Measurements from ENCODE around the gene IGLON5. TPM values are rescaled to one million over a fixed set of nuclear protein-coding genes. Genes with fewer than 3 reads are reported as not detected.

The IGLON5 gene
- total RNA-seq, 1 experiment from 2014 or later, result 41.2 TPM

DNA sequence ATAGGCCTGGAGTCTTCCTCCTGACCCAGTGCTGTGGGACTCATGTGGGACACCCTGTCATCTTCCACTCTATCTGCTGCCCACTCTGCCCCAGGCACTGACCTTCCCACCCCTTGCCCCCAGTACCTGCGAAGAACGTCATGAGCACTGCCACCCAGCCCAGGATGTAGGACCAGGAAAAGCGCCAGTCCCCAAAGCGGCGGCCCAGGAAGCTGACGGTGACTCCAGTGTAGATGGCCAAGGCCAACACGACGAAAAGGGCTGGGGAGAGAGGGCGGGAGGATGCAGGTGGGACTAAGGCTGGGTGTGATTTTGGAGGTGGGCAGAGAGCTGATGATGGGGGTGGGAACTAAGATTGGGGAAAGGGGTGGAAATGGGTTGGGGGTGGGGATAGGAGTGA is 68.9 kb downstream of the IGLON5 start (continued):
- TF ChIP-seq, protein P1, sequence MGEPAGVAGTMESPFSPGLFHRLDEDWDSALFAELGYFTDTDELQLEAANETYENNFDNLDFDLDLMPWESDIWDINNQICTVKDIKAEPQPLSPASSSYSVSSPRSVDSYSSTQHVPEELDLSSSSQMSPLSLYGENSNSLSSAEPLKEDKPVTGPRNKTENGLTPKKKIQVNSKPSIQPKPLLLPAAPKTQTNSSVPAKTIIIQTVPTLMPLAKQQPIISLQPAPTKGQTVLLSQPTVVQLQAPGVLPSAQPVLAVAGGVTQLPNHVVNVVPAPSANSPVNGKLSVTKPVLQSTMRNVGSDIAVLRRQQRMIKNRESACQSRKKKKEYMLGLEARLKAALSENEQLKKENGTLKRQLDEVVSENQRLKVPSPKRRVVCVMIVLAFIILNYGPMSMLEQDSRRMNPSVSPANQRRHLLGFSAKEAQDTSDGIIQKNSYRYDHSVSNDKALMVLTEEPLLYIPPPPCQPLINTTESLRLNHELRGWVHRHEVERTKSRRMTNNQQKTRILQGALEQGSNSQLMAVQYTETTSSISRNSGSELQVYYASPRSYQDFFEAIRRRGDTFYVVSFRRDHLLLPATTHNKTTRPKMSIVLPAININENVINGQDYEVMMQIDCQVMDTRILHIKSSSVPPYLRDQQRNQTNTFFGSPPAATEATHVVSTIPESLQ (CRISPR knock-in tag; IDR thresholded peaks at IDR 0.05), result no peak
- TF ChIP-seq ZNF423 (CRISPR knock-in tag; IDR thresholded peaks at IDR 0.05) (no peak), ESRRA (CRISPR knock-in tag; IDR thresholded peaks at IDR 0.05; ENCODE audit: borderline replicate concordance) (no peak), SMAD4 (CRISPR knock-in tag; IDR thresholded peaks at IDR 0.05) (no peak), ZNF138 (CRISPR knock-in tag; conservative IDR thresholded peaks at IDR 0.05) (no peak), FOXJ3 (CRISPR knock-in tag; IDR thresholded peaks at IDR 0.05; ENCODE audit: borderline replicate concordance) (no peak), ZNF416 (CRISPR knock-in tag; IDR thresholded peaks at IDR 0.05) (no peak), HMGA2 (CRISPR knock-in tag; IDR thresholded peaks at IDR 0.05) (no peak), NR3C1 (CRISPR knock-in tag; conservative IDR thresholded peaks at IDR 0.05; ENCODE audit: low read depth) (no peak)
- TF ChIP-seq, protein P2, sequence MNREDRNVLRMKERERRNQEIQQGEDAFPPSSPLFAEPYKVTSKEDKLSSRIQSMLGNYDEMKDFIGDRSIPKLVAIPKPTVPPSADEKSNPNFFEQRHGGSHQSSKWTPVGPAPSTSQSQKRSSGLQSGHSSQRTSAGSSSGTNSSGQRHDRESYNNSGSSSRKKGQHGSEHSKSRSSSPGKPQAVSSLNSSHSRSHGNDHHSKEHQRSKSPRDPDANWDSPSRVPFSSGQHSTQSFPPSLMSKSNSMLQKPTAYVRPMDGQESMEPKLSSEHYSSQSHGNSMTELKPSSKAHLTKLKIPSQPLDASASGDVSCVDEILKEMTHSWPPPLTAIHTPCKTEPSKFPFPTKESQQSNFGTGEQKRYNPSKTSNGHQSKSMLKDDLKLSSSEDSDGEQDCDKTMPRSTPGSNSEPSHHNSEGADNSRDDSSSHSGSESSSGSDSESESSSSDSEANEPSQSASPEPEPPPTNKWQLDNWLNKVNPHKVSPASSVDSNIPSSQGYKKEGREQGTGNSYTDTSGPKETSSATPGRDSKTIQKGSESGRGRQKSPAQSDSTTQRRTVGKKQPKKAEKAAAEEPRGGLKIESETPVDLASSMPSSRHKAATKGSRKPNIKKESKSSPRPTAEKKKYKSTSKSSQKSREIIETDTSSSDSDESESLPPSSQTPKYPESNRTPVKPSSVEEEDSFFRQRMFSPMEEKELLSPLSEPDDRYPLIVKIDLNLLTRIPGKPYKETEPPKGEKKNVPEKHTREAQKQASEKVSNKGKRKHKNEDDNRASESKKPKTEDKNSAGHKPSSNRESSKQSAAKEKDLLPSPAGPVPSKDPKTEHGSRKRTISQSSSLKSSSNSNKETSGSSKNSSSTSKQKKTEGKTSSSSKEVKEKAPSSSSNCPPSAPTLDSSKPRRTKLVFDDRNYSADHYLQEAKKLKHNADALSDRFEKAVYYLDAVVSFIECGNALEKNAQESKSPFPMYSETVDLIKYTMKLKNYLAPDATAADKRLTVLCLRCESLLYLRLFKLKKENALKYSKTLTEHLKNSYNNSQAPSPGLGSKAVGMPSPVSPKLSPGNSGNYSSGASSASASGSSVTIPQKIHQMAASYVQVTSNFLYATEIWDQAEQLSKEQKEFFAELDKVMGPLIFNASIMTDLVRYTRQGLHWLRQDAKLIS (CRISPR knock-in tag; IDR thresholded peaks at IDR 0.05; ENCODE audit: borderline replicate concordance), result no peak
- TF ChIP-seq, protein P3, sequence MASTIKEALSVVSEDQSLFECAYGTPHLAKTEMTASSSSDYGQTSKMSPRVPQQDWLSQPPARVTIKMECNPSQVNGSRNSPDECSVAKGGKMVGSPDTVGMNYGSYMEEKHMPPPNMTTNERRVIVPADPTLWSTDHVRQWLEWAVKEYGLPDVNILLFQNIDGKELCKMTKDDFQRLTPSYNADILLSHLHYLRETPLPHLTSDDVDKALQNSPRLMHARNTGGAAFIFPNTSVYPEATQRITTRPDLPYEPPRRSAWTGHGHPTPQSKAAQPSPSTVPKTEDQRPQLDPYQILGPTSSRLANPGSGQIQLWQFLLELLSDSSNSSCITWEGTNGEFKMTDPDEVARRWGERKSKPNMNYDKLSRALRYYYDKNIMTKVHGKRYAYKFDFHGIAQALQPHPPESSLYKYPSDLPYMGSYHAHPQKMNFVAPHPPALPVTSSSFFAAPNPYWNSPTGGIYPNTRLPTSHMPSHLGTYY (CRISPR knock-in tag; IDR thresholded peaks at IDR 0.05), result no peak

Other genes starting within 250 kb of the IGLON5 start
- gene KLK13, start 246.6 kb upstream of the IGLON5 start, total RNA-seq (2021), result 3.1 to 5.0 TPM (median 4.5 TPM) in 3 replicates
- 1.1 to 1.6 TPM (median 1.4 TPM) in 3 replicates for gene KLK14, start 228.8 kb upstream of the IGLON5 start, total RNA-seq (2021)
- 8.6 to 10.3 TPM (median 8.9 TPM) in 3 replicates for gene CTU1, start 203.2 kb upstream of the IGLON5 start, total RNA-seq (2021)
- gene SIGLEC9, start 186.7 kb upstream of the IGLON5 start, total RNA-seq (2021), result not detected in 3 replicates
- gene SIGLEC7, start 169.3 kb upstream of the IGLON5 start, total RNA-seq (2021), result not detected in 3 replicates
- gene CD33, start 86.6 kb upstream of the IGLON5 start, total RNA-seq (2021), result 0.25 to 0.57 TPM (median 0.31 TPM) in 3 replicates
- gene SIGLECL1, start 60.6 kb upstream of the IGLON5 start, total RNA-seq (2021), result not detected in 3 replicates
- gene VSIG10L, start 30.5 kb downstream of the IGLON5 start, total RNA-seq (2021), result 11.6 to 14.1 TPM (median 14.1 TPM) in 3 replicates
- 60.6 to 63.8 TPM (median 62.1 TPM) in 3 replicates for gene ETFB, start 54.7 kb downstream of the IGLON5 start, total RNA-seq (2021)
- gene CLDND2, start 57.4 kb downstream of the IGLON5 start, total RNA-seq (2021), result 1.7 to 2.1 TPM (median 1.9 TPM) in 3 replicates
- gene NKG7, start 61.0 kb downstream of the IGLON5 start, total RNA-seq (2021), result 0.53 to 0.63 TPM in 2 of 3 replicates, not detected in the other
- not detected in 3 replicates for gene LIM2, start 76.3 kb downstream of the IGLON5 start, total RNA-seq (2021)
- gene C19orf84, start 78.9 kb downstream of the IGLON5 start, total RNA-seq (2021), result 2.9 to 6.1 TPM (median 5.7 TPM) in 3 replicates
- 0.44 TPM in 1 of 3 replicates, not detected in the others for gene SIGLEC10, start 106.0 kb downstream of the IGLON5 start, total RNA-seq (2021)
- gene SIGLEC8, start 146.8 kb downstream of the IGLON5 start, total RNA-seq (2021), result not detected in 3 replicates
- gene CEACAM18, start 166.9 kb downstream of the IGLON5 start, total RNA-seq (2021), result not detected in 3 replicates
- gene SIGLEC12, start 190.2 kb downstream of the IGLON5 start, total RNA-seq (2021), result not detected in 3 replicates
- 0.25 to 0.57 TPM (median 0.37 TPM) in 3 replicates for gene SIGLEC6, start 220.0 kb downstream of the IGLON5 start, total RNA-seq (2021)

All from WTC11 (cell line).